ENCODE measurements around the gene PIRT.
A peak's percentile ranks its signal among the peaks of the same experiment; 100 is the strongest.

PIRT gene

GRCh38 chr17:10837921-10838320 is at the start of gene PIRT:
PIRT (minus strand) TSS chr17:10838087; CDS start chr17:10825645, 12,442 bp downstream.
- DNase-seq (ENCODE audit: low read depth) = no peak
- TF ChIP-seq CTCF (IDR thresholded peaks at IDR 0.05; ENCODE audit: control insufficient read depth, insufficient read depth, low read depth, low read length, missing control alignments) = no peak
- no peak within 1 kb of the TSS for H3K4me3 ChIP-seq (ENCODE audit: control insufficient read depth, low read depth, low read length)

GRCh38 chr17:10881959-10882358 is 44.1 kb upstream of the PIRT start:
- no peak for TF ChIP-seq CTCF (IDR thresholded peaks at IDR 0.05; ENCODE audit: control insufficient read depth, insufficient read depth, low read depth, low read length, missing control alignments)
- H3K4me3 ChIP-seq (ENCODE audit: control insufficient read depth, low read depth, low read length) = no peak overlapping the region
- no peak for DNase-seq (ENCODE audit: low read depth)

- H3K4me3 ChIP-seq (ENCODE audit: control insufficient read depth, low read depth, low read length) = no peak overlapping the region
- TF ChIP-seq CTCF (IDR thresholded peaks at IDR 0.05; ENCODE audit: control insufficient read depth, insufficient read depth, low read depth, low read length, missing control alignments) = no peak
- DNase-seq (ENCODE audit: low read depth) = no peak
Observed at GRCh38 chr17:10879190-10879836, 41.4 kb upstream of the PIRT start.

- no peak for DNase-seq (ENCODE audit: low read depth)
- peak; percentile 56 for TF ChIP-seq CTCF (IDR thresholded peaks at IDR 0.05; ENCODE audit: control insufficient read depth, insufficient read depth, low read depth, low read length, missing control alignments)
- H3K4me3 ChIP-seq (ENCODE audit: control insufficient read depth, low read depth, low read length) = no peak overlapping the region
Observed at GRCh38 chr17:10875984-10876555, 38.2 kb upstream of the PIRT start.

- no peak for DNase-seq (ENCODE audit: low read depth)
- no peak for TF ChIP-seq CTCF (IDR thresholded peaks at IDR 0.05; ENCODE audit: control insufficient read depth, insufficient read depth, low read depth, low read length, missing control alignments)
- H3K4me3 ChIP-seq (ENCODE audit: control insufficient read depth, low read depth, low read length) = no peak overlapping the region
Observed at GRCh38 chr17:10875430-10875851, 37.6 kb upstream of the PIRT start.

GRCh38 chr17:10871914-10872313 is 34.0 kb upstream of the PIRT start:
- DNase-seq (ENCODE audit: low read depth) = no peak
- TF ChIP-seq CTCF (IDR thresholded peaks at IDR 0.05; ENCODE audit: control insufficient read depth, insufficient read depth, low read depth, low read length, missing control alignments) = no peak
- no peak overlapping the region for H3K4me3 ChIP-seq (ENCODE audit: control insufficient read depth, low read depth, low read length)

Data from AG09309 (cell line).